ENCODE data around the gene DENND4C.
"Not testable (repeated sequence)": the region's sequence is repeated elsewhere in the genome, so short reads cannot be mapped to it uniquely, and the experiment has no call there.

The DENND4C gene

GRCh38 chr9:19229595-19230354 lies 718 bp upstream of the DENND4C start:
- peak; percentile 73 to 89 (median 88) for DNase-seq

GRCh38 chr9:19231126-19231903 lies 822 bp downstream of the DENND4C start:
- DNase-seq: peak; percentile 10 to 71 (median 30)

GRCh38 chr9:19231904-19232822 lies 1.7 kb downstream of the DENND4C start:
- DNase-seq: peak in 1 of 3 experiments; percentile 43

- DNase-seq: peak in 1 of 3 experiments; percentile 17
Measured at GRCh38 chr9:19232823-19233194, 2.3 kb downstream of the DENND4C start.

- DNase-seq: no peak
Measured at GRCh38 chr9:19233344-19233743, 2.9 kb downstream of the DENND4C start.

GRCh38 chr9:19239955-19240354 lies 9.5 kb downstream of the DENND4C start:
- DNase-seq: no peak

- no peak for DNase-seq
Measured at GRCh38 chr9:19241728-19242127, 11.2 kb downstream of the DENND4C start.

- no peak for DNase-seq
Measured at GRCh38 chr9:19243366-19244033, 13.0 kb downstream of the DENND4C start.

GRCh38 chr9:19246891-19247290 lies 16.4 kb downstream of the DENND4C start:
- no peak for DNase-seq

- DNase-seq: no peak
Measured at GRCh38 chr9:19247420-19247819, 16.9 kb downstream of the DENND4C start.

GRCh38 chr9:19250346-19250745 lies 19.9 kb downstream of the DENND4C start:
- not testable (repeated sequence) for DNase-seq

GRCh38 chr9:19251203-19251602 lies 20.7 kb downstream of the DENND4C start:
- not testable (repeated sequence) for DNase-seq

GRCh38 chr9:19251622-19252021 lies 21.1 kb downstream of the DENND4C start:
- not testable (repeated sequence) for DNase-seq

- DNase-seq: no peak
Measured at GRCh38 chr9:19252174-19252884, 21.8 kb downstream of the DENND4C start.

GRCh38 chr9:19252885-19253219 lies 22.4 kb downstream of the DENND4C start:
- no peak for DNase-seq

GRCh38 chr9:19255112-19255511 lies 24.6 kb downstream of the DENND4C start:
- no peak for DNase-seq

- DNase-seq: no peak
Measured at GRCh38 chr9:19255821-19256220, 25.3 kb downstream of the DENND4C start.

GRCh38 chr9:19259665-19260255 lies 29.3 kb downstream of the DENND4C start:
- not testable (repeated sequence) for DNase-seq

- DNase-seq: not testable (repeated sequence)
Measured at GRCh38 chr9:19265602-19266001, 35.1 kb downstream of the DENND4C start.

GRCh38 chr9:19266778-19267384 lies 36.4 kb downstream of the DENND4C start:
- DNase-seq: not testable (repeated sequence)

- no peak for DNase-seq
Measured at GRCh38 chr9:19269582-19269981, 39.1 kb downstream of the DENND4C start.
